Neural cell (in vitro differentiated cells): Measurements from ENCODE around the gene BLOC1S5. TPM values are rescaled to one million over a fixed set of nuclear protein-coding genes. Genes with fewer than 3 reads are reported as not detected.

ENCODE experiments used
- H2AFZ ChIP-seq: fragments of 200-600, 300-800 bp; sonication (generic), shearing (Covaris generic); 2 replicates; pipeline ENCODE4 v1.6.0; 2014; ENCODE audit warnings: low read depth, mild to moderate bottlenecking, antibody characterized with exemption, low read length, moderate library complexity
- H3F3A ChIP-seq: fragments of 200-600 bp; shearing (Covaris generic); 2 replicates; pipeline ENCODE4 v1.6.1; 2016; ENCODE audit warnings: mild to moderate bottlenecking, moderate library complexity, mixed read lengths, antibody characterized with exemption, low read length; ENCODE audit not compliant: insufficient read depth, poor library complexity, severe bottlenecking
- H3K27ac ChIP-seq: fragments of 200-600, 300-800 bp; sonication (generic), shearing (Covaris generic); 2 replicates; pipeline ENCODE4 v1.5.1; 2014; ENCODE audit warnings: mild to moderate bottlenecking, low read length, moderate library complexity
- H3K27me3 ChIP-seq: fragments of 300-800, 200-600 bp; sonication (generic), shearing (Covaris generic); 2 replicates; pipeline ENCODE4 v1.6.0; 2014; ENCODE audit warnings: mild to moderate bottlenecking, low read depth, low read length, moderate library complexity; ENCODE audit not compliant: insufficient read depth
- H3K36me3 ChIP-seq: fragments of 300-800, 200-600 bp; sonication (generic), shearing (Covaris generic); 2 replicates; pipeline ENCODE4 v1.5.1; 2014; ENCODE audit warnings: mild to moderate bottlenecking, antibody characterized with exemption, low read length, moderate library complexity; ENCODE audit not compliant: insufficient read depth
- H3K4me2 ChIP-seq: fragments of 300-800, 200-600 bp; sonication (generic), shearing (Covaris generic); 2 replicates; pipeline ENCODE4 v1.6.0; 2014; ENCODE audit warnings: mild to moderate bottlenecking, low read length
- H3K4me3 ChIP-seq: fragments of 300-800, 200-600 bp; sonication (generic), shearing (Covaris generic); 2 replicates; pipeline ENCODE4 v1.5.1; 2014; ENCODE audit warnings: mild to moderate bottlenecking, low read length, moderate library complexity
- H3K79me2 ChIP-seq: fragments of 200-600 bp; shearing (Covaris generic); replicated peaks from 2 replicates; pipeline ENCODE4 v1.6.0; 2014; ENCODE audit warnings: mild to moderate bottlenecking, low read length, moderate library complexity; ENCODE audit not compliant: insufficient read depth
- H3K9ac ChIP-seq: fragments of 300-800, 200-600 bp; sonication (generic), shearing (Covaris generic); 2 replicates; pipeline ENCODE4 v1.6.1; 2016; ENCODE audit warnings: mild to moderate bottlenecking, low read length, mixed read lengths
- H3K9me2 ChIP-seq: fragments of 200-600 bp; shearing (Covaris generic); 2 replicates; pipeline ENCODE4 v1.6.1; 2016; ENCODE audit warnings: mild to moderate bottlenecking, low read length, mixed read lengths; ENCODE audit not compliant: insufficient read depth
- H3K9me3 ChIP-seq: fragments of 200-600, 300-800 bp; sonication (generic), shearing (Covaris generic); 2 replicates; pipeline ENCODE4 v1.6.1; 2016; ENCODE audit warnings: mild to moderate bottlenecking, mixed run types, low read length, moderate library complexity, mixed read lengths
- H4K20me1 ChIP-seq: fragments of 200-600 bp; shearing (Covaris generic); 2 replicates; pipeline ENCODE4 v1.6.1; 2016; ENCODE audit warnings: mild to moderate bottlenecking, mixed run types; ENCODE audit not compliant: insufficient read depth
- EP300 ChIP-seq: fragments of 450-650 bp; conservative IDR thresholded peaks from 2 replicates; pipeline ENCODE4 v1.6.1; 2014; ENCODE audit warnings: antibody characterized with exemption, mild to moderate bottlenecking, moderate library complexity; ENCODE audit not compliant: poor library complexity, severe bottlenecking
- EZH2 ChIP-seq: fragments of 200-600, 300-800 bp; shearing (Covaris generic), sonication (generic); IDR thresholded peaks from 2 replicates; pipeline ENCODE4 v1.6.1; 2014; ENCODE audit warnings: antibody characterized with exemption, low read length, borderline replicate concordance, mild to moderate bottlenecking; ENCODE audit not compliant: insufficient read depth, poor library complexity, severe bottlenecking
- MXI1 ChIP-seq: fragments of 450-650 bp; conservative IDR thresholded peaks from 2 replicates; pipeline ENCODE4 v1.6.1; 2014; ENCODE audit warnings: antibody characterized with exemption, mild to moderate bottlenecking; ENCODE audit not compliant: poor library complexity, severe bottlenecking
- POLR2AphosphoS5 ChIP-seq: IDR thresholded peaks from 2 replicates; pipeline ENCODE4 v1.6.1; 2012
- RAD21 ChIP-seq: fragments of 450-650 bp; conservative IDR thresholded peaks from 2 replicates; pipeline ENCODE4 v1.6.1; 2014; ENCODE audit warnings: antibody characterized with exemption, mild to moderate bottlenecking, moderate library complexity
- SMC3 ChIP-seq: fragments of 450-650 bp; conservative IDR thresholded peaks from 2 replicates; pipeline ENCODE4 v1.6.1; 2014; ENCODE audit warnings: antibody characterized with exemption, mild to moderate bottlenecking, moderate library complexity; ENCODE audit not compliant: poor library complexity
- TAF1 ChIP-seq: IDR thresholded peaks from 2 replicates; pipeline ENCODE4 v1.6.1; 2012; ENCODE audit warnings: low read depth
- polyA plus RNA-seq: library from polyadenylated mRNA; depleted of rRNA; stranded (reverse); fragments of >200 nt; gene quantifications from 2 replicates; pipeline ENCODE4 v1.2.3, GENCODE V29; 2014
- TF ChIP-seq, protein P1 (sequence below): fragments of 450-650 bp; IDR thresholded peaks from 2 replicates; pipeline ENCODE4 v1.5.1; 2014; ENCODE audit warnings: antibody characterized with exemption, mild to moderate bottlenecking, moderate library complexity; ENCODE audit not compliant: poor library complexity, severe bottlenecking
- TF ChIP-seq, protein P2 (sequence below): IDR thresholded peaks from 2 replicates; pipeline ENCODE4 v1.6.1; 2012; ENCODE audit warnings: borderline replicate concordance

The BLOC1S5 gene
- polyA plus RNA-seq, 1 donor from 2014 or later, result 12.2 TPM

DNA sequence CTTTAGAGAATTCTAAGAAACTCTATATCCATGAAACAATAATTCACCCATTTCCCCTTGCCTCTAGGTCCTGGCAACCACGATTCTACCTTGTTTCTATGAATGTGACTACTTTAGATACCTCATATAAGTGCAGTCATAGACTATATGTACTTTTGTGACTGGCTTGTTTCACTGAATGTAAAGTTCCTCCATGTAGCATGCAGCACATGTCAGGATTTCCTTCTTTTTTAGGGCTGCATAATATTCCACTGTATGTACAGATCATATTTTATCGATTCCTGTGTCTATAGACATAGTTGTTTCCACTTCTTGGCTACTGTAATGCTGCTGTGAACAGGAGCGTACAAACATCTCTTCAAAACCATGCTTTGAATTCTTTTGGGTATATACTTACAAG, 26.5 kb upstream of the BLOC1S5 start:
- Histone ChIP-seq H3K9ac (no peak overlapping the region), H3F3A (no peaks in the 10 kb centered on the region), H3K9me2 (no peaks in the 10 kb centered on the region), H3K36me3 (peaks cover 6% of the 10 kb centered on the region), H3K27ac (no peak overlapping the region), H3K4me2 (no peak overlapping the region), H4K20me1 (no peaks in the 10 kb centered on the region), H3K9me3 (no peaks in the 10 kb centered on the region), H3K4me3 (no peak overlapping the region), H3K27me3 (no peaks in the 10 kb centered on the region), H2AFZ (no peak overlapping the region), H3K79me2 (no peaks in the 10 kb centered on the region)
- no peak for TF ChIP-seq TAF1
- no peak for TF ChIP-seq EZH2
- no peak for TF ChIP-seq RAD21
- no peak for TF ChIP-seq EP300
- no peak for TF ChIP-seq SMC3
- TF ChIP-seq, protein P1, sequence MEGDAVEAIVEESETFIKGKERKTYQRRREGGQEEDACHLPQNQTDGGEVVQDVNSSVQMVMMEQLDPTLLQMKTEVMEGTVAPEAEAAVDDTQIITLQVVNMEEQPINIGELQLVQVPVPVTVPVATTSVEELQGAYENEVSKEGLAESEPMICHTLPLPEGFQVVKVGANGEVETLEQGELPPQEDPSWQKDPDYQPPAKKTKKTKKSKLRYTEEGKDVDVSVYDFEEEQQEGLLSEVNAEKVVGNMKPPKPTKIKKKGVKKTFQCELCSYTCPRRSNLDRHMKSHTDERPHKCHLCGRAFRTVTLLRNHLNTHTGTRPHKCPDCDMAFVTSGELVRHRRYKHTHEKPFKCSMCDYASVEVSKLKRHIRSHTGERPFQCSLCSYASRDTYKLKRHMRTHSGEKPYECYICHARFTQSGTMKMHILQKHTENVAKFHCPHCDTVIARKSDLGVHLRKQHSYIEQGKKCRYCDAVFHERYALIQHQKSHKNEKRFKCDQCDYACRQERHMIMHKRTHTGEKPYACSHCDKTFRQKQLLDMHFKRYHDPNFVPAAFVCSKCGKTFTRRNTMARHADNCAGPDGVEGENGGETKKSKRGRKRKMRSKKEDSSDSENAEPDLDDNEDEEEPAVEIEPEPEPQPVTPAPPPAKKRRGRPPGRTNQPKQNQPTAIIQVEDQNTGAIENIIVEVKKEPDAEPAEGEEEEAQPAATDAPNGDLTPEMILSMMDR, result no peak
- TF ChIP-seq, protein P2, sequence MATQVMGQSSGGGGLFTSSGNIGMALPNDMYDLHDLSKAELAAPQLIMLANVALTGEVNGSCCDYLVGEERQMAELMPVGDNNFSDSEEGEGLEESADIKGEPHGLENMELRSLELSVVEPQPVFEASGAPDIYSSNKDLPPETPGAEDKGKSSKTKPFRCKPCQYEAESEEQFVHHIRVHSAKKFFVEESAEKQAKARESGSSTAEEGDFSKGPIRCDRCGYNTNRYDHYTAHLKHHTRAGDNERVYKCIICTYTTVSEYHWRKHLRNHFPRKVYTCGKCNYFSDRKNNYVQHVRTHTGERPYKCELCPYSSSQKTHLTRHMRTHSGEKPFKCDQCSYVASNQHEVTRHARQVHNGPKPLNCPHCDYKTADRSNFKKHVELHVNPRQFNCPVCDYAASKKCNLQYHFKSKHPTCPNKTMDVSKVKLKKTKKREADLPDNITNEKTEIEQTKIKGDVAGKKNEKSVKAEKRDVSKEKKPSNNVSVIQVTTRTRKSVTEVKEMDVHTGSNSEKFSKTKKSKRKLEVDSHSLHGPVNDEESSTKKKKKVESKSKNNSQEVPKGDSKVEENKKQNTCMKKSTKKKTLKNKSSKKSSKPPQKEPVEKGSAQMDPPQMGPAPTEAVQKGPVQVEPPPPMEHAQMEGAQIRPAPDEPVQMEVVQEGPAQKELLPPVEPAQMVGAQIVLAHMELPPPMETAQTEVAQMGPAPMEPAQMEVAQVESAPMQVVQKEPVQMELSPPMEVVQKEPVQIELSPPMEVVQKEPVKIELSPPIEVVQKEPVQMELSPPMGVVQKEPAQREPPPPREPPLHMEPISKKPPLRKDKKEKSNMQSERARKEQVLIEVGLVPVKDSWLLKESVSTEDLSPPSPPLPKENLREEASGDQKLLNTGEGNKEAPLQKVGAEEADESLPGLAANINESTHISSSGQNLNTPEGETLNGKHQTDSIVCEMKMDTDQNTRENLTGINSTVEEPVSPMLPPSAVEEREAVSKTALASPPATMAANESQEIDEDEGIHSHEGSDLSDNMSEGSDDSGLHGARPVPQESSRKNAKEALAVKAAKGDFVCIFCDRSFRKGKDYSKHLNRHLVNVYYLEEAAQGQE, result no peak
- TF ChIP-seq MXI1, result no peak
- TF ChIP-seq POLR2AphosphoS5, result no peak

DNA sequence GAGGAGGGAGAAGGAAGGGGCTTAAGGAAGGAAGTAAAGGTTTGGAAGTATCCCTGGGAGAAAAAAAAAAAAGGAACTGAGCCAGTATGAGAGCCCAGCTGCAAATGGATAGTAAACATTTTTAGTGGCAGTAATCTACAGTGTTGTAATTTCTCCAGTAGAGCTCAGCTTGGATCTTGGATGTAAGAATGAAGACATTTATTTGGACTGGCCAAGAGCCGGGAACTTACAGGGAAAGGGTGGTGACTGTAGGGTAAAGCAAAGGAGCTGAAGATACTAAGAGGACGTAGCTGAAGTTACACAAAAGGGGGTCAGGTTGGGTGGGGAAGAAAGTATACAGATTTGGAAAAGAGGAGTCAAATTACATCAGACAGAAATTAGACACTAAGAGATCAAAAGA, 24.7 kb upstream of the BLOC1S5 start:
- H3K79me2 ChIP-seq, result no peaks in the 10 kb centered on the region

More for the DNA sequence above, 24.7 kb upstream of the BLOC1S5 start:
- Histone ChIP-seq H4K20me1 (no peaks in the 10 kb centered on the region), H3K9me3 (no peaks in the 10 kb centered on the region), H3K27me3 (no peaks in the 10 kb centered on the region), H3K27ac (no peak overlapping the region), H3K36me3 (peaks cover 6% of the 10 kb centered on the region), H3K9me2 (no peaks in the 10 kb centered on the region), H3K4me3 (no peak overlapping the region), H3K9ac (no peak overlapping the region), H3F3A (no peaks in the 10 kb centered on the region), H3K4me2 (no peak overlapping the region), H2AFZ (no peak overlapping the region)
- TF ChIP-seq MXI1 (no peak), TAF1 (no peak), RAD21 (no peak), EZH2 (no peak), SMC3 (no peak), EP300 (no peak), POLR2AphosphoS5 (no peak)
- TF ChIP-seq, protein P2, result no peak
- TF ChIP-seq, protein P1, result no peak
